BJ (cell line): ENCODE results near the gene CD58. TPM values are rescaled to one million over a fixed set of nuclear protein-coding genes. Genes with fewer than 3 reads are reported as not detected.

Experiments
- CTCF ChIA-PET: fragments of 350-600 bp; formaldehyde crosslinking; extraction: SDS; loops from one replicate; lab custom pipeline; 2021; ENCODE audit warnings: antibody characterized with exemption, inconsistent platforms; lab: Yijun Ruan, JAX
- POLR2A ChIA-PET: fragments of 300-600 bp; sonication (Branson Sonifier 250); formaldehyde crosslinking; extraction: SDS; loops from one replicate; lab custom pipeline; 2021; ENCODE audit warnings: antibody characterized with exemption; lab: Charles Lee
- DNase-seq: peaks from one replicate; pipeline ENCODE4 v3.0.0-alpha.2; 2011; ENCODE audit warnings: low read depth
- H3K27me3 ChIP-seq: 2 replicates; pipeline ENCODE4 v1.6.0; 2011; ENCODE audit warnings: low read length; ENCODE audit not compliant: control insufficient read depth, insufficient read depth
- H3K36me3 ChIP-seq: 2 replicates; pipeline ENCODE4 v1.5.1; 2011; ENCODE audit warnings: low read length; ENCODE audit not compliant: control insufficient read depth, insufficient read depth
- H3K4me3 ChIP-seq: 2 replicates; pipeline ENCODE4 v1.5.1; 2011; ENCODE audit warnings: low read depth, mild to moderate bottlenecking, control low read depth, low read length
- CTCF ChIP-seq: IDR thresholded peaks from 2 replicates; pipeline ENCODE4 v1.5.1; 2011; ENCODE audit warnings: low read depth, mild to moderate bottlenecking, control low read depth, inconsistent platforms, low read length, moderate library complexity; ENCODE audit not compliant: insufficient read depth
- polyA plus RNA-seq: library from polyadenylated mRNA; depleted of rRNA; stranded (reverse); fragments of >200 nt; gene quantifications from 2 replicates; pipeline ENCODE4 v1.2.3, GENCODE V29; 2011

Gene CD58
- polyA plus RNA-seq, 1 experiment, result 11.7 TPM

- TF ChIP-seq CTCF, result no peak
- ChIA-PET POLR2A (no interaction called here), CTCF (interaction anchor here (0.6 kb wide), 1 partner anchor 32 kb away, joined by 3 read pairs; no protein-coding TSS in a partner anchor)
- H3K36me3 ChIP-seq, result no peaks in the 10 kb centered on the region
- no peak overlapping the region for H3K4me3 ChIP-seq
- H3K27me3 ChIP-seq, result no peaks in the 10 kb centered on the region
- no peak for DNase-seq
Measured at GRCh38 chr1:116529681-116530080, 41.1 kb downstream of the CD58 start.

GRCh38 chr1:116529199-116529631, 41.6 kb downstream of the CD58 start:
- no peak for DNase-seq
- ChIA-PET POLR2A (no interaction called here), CTCF (interaction anchor here (0.6 kb wide), 1 partner anchor 32 kb away, joined by 3 read pairs; no protein-coding TSS in a partner anchor)
- Histone ChIP-seq H3K36me3 (no peaks in the 10 kb centered on the region), H3K4me3 (no peak overlapping the region), H3K27me3 (no peaks in the 10 kb centered on the region)
- TF ChIP-seq CTCF, result no peak

- POLR2A ChIA-PET, result no interaction called here
- H3K36me3 ChIP-seq, result no peaks in the 10 kb centered on the region
- H3K4me3 ChIP-seq, result no peak overlapping the region
- no peaks in the 10 kb centered on the region for H3K27me3 ChIP-seq
- DNase-seq, result no peak
- CTCF ChIA-PET, result no interaction called here
- TF ChIP-seq CTCF, result no peak
Measured at GRCh38 chr1:116528329-116529083, 42.3 kb downstream of the CD58 start.

- Histone ChIP-seq H3K27me3 (no peaks in the 10 kb centered on the region), H3K36me3 (no peaks in the 10 kb centered on the region), H3K4me3 (no peak overlapping the region)
- ChIA-PET POLR2A (no interaction called here), CTCF (no interaction called here)
- no peak for DNase-seq
- no peak for TF ChIP-seq CTCF
Measured at GRCh38 chr1:116525440-116525839, 45.4 kb downstream of the CD58 start.

- POLR2A ChIA-PET, result no interaction called here
- no peak for TF ChIP-seq CTCF
- CTCF ChIA-PET, result no interaction called here
Measured at GRCh38 chr1:116521186-116521585, 49.6 kb downstream of the CD58 start.

More at GRCh38 chr1:116521186-116521585, 49.6 kb downstream of the CD58 start:
- Histone ChIP-seq H3K36me3 (no peaks in the 10 kb centered on the region), H3K4me3 (no peak overlapping the region), H3K27me3 (no peaks in the 10 kb centered on the region)
- DNase-seq, result no peak
